Neutrophil (primary cell): ENCODE results near the gene BICD1.

Source experiments
- H3K27ac ChIP-seq: fragments of 200-600 bp; sonication (generic); 2 replicates; pipeline ENCODE4 v1.5.1; 2016; ENCODE audit warnings: mild to moderate bottlenecking, moderate library complexity
- H3K27me3 ChIP-seq: fragments of 200-600 bp; sonication (generic); 2 replicates; pipeline ENCODE4 v1.6.0; 2016; ENCODE audit warnings: mild to moderate bottlenecking
- H3K36me3 ChIP-seq: fragments of 200-600 bp; sonication (generic); 2 replicates; pipeline ENCODE4 v1.5.1; 2017
- H3K4me1 ChIP-seq, 2 experiments: fragments of 200-600 bp in 1 of 2; sonication (generic) in 1 of 2; 1 replicate in 1 of 2; 2 replicates in 1 of 2; pipeline versions ENCODE4 v1.5.1 to v1.6.1; 2013 to 2016; ENCODE audit warnings: low read depth in 1 of 2, low read length in 1 of 2, mild to moderate bottlenecking in 1 of 2, moderate library complexity in 1 of 2; ENCODE audit not compliant: control insufficient read depth in 1 of 2, insufficient read depth in 1 of 2
- H3K4me3 ChIP-seq, 2 experiments: fragments of 200-600 bp in 1 of 2; sonication (generic) in 1 of 2; 1 replicate in 1 of 2; 2 replicates in 1 of 2; pipeline ENCODE4 v1.5.1; 2013 to 2016; ENCODE audit warnings: low read depth in 1 of 2, low read length in 1 of 2, mild to moderate bottlenecking in 1 of 2, moderate library complexity in 1 of 2
- H3K9me3 ChIP-seq: fragments of 200-600 bp; sonication (generic); 2 replicates; pipeline ENCODE4 v1.5.1; 2016
- CTCF ChIP-seq: fragments of 200-600 bp; sonication (generic); IDR thresholded peaks from 2 replicates; pipeline ENCODE4 v1.5.1; 2016; ENCODE audit warnings: antibody characterized with exemption

Gene BICD1

GRCh38 chr12:32264961-32265360 is 158.3 kb downstream of the BICD1 start:
- H3K36me3 ChIP-seq, result no peaks in the 10 kb centered on the region
- H3K9me3 ChIP-seq, result no peaks in the 10 kb centered on the region
- H3K4me3 ChIP-seq, result no peak overlapping the region
- no peak for TF ChIP-seq CTCF
- H3K27ac ChIP-seq, result no peak overlapping the region
- H3K27me3 ChIP-seq, result no peaks in the 10 kb centered on the region
- no peaks in the 10 kb centered on the region for H3K4me1 ChIP-seq

- Histone ChIP-seq H3K36me3 (no peaks in the 10 kb centered on the region), H3K4me3 (no peak overlapping the region), H3K27ac (no peak overlapping the region), H3K9me3 (no peaks in the 10 kb centered on the region), H3K27me3 (no peaks in the 10 kb centered on the region), H3K4me1 (no peaks in the 10 kb centered on the region)
- TF ChIP-seq CTCF, result no peak
Observed at GRCh38 chr12:32265456-32265855, 158.8 kb downstream of the BICD1 start.

GRCh38 chr12:32265951-32266350 is 159.3 kb downstream of the BICD1 start:
- no peaks in the 10 kb centered on the region for H3K9me3 ChIP-seq
- H3K36me3 ChIP-seq, result no peaks in the 10 kb centered on the region
- no peaks in the 10 kb centered on the region for H3K4me1 ChIP-seq
- H3K27me3 ChIP-seq, result no peaks in the 10 kb centered on the region
- TF ChIP-seq CTCF, result no peak
- no peak overlapping the region for H3K27ac ChIP-seq
- no peak overlapping the region for H3K4me3 ChIP-seq

GRCh38 chr12:32266756-32267155 is 160.1 kb downstream of the BICD1 start:
- no peak overlapping the region for H3K4me3 ChIP-seq
- H3K9me3 ChIP-seq, result no peaks in the 10 kb centered on the region
- no peaks in the 10 kb centered on the region for H3K4me1 ChIP-seq
- no peak for TF ChIP-seq CTCF
- no peaks in the 10 kb centered on the region for H3K36me3 ChIP-seq
- no peaks in the 10 kb centered on the region for H3K27me3 ChIP-seq
- H3K27ac ChIP-seq, result no peak overlapping the region

- H3K27ac ChIP-seq, result no peak overlapping the region
- no peak overlapping the region for H3K4me3 ChIP-seq
- no peaks in the 10 kb centered on the region for H3K27me3 ChIP-seq
- no peaks in the 10 kb centered on the region for H3K9me3 ChIP-seq
- no peaks in the 10 kb centered on the region for H3K36me3 ChIP-seq
- peaks cover 0 to 4% of the 10 kb centered on the region in 2 experiments for H3K4me1 ChIP-seq
- TF ChIP-seq CTCF, result no peak
Observed at GRCh38 chr12:32270818-32271710, 164.4 kb downstream of the BICD1 start.
